ENCODE measurements around the gene TIGD3. TPM values are rescaled to one million over a fixed set of nuclear protein-coding genes. Genes with fewer than 3 reads are reported as not detected.

The TIGD3 gene
- total and polyA plus RNA-seq, 2 of the 13 experiments (the other 11 are each of a cell fraction or from before 2014, with no cell fraction given), result 0.49 to 4.9 TPM

DNA sequence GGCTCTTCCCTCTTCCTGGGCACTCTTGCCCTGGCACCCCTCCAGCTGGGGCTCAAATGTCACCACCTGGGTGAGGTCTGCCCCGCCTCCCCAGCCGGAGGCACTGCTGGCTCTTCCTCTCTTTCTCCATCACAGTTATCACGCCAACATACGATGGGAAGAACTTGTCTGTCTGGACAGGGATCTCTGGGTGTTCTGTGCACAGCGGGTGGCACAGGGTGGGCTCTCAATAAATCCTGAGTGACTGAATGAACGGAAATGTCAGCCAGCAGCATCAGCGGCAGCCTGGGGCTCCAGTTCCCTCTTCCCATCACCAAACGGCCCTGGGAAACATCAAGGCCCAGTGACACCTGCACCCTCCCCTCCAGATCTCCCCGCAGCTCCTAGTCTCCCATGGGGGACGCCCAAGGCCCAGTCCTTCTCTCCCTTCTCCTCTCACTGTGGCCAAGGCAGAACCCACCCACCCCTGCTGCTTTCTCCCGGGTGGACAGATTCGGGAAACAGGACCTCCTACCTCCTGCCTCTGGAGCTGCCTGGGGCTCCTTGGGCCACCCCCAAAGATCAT, 28.3 kb downstream of the TIGD3 start (continued):
- TF ChIP-seq ZBTB42 (CRISPR knock-in tag; IDR thresholded peaks at IDR 0.05) (no peak), ZNF292 (CRISPR knock-in tag; IDR thresholded peaks at IDR 0.05; ENCODE audit: borderline replicate concordance, low read depth) (0 out of 2 replicates have a peak, but pooled peaks have one; percentile 9), ZBTB20 (CRISPR knock-in tag; IDR thresholded peaks at IDR 0.05; ENCODE audit: borderline replicate concordance, low read depth) (0 out of 2 replicates have a peak, but pooled peaks have one; percentile 15), BRD4 (CRISPR knock-in tag; IDR thresholded peaks at IDR 0.05) (no peak; the same call in 1 of the 2 replicates), MEIS2 (CRISPR knock-in tag; IDR thresholded peaks at IDR 0.05) (peak; percentile 39; the same call in 1 of the 2 replicates), CEBPB (IDR thresholded peaks at IDR 0.05; ENCODE audit: borderline replicate concordance, low read depth, low read length) (no peak), RFXANK (CRISPR knock-in tag; IDR thresholded peaks at IDR 0.05) (no peak), RFXAP (CRISPR knock-in tag; IDR thresholded peaks at IDR 0.05; ENCODE audit: borderline replicate concordance) (0 out of 2 replicates have a peak, but pooled peaks have one; percentile 24), ZNF383 (CRISPR knock-in tag; IDR thresholded peaks at IDR 0.05; ENCODE audit: borderline replicate concordance) (no peak), MLLT10 (CRISPR knock-in tag; IDR thresholded peaks at IDR 0.05) (no peak), ZNF556 (CRISPR knock-in tag; IDR thresholded peaks at IDR 0.05; ENCODE audit: borderline replicate concordance) (no peak), ZNF598 (CRISPR knock-in tag; IDR thresholded peaks at IDR 0.05; ENCODE audit: borderline replicate concordance) (no peak), RFX1 (IDR thresholded peaks at IDR 0.05) (no peak), ZNF282 (IDR thresholded peaks at IDR 0.05; ENCODE audit: partially characterized antibody) (no peak), HNF4G (IDR thresholded peaks at IDR 0.05; ENCODE audit: borderline replicate concordance, low read depth, low read length) (no peak), HNF4G (CRISPR knock-in tag; IDR thresholded peaks at IDR 0.05; ENCODE audit: borderline replicate concordance, low read depth) (no peak), ZSCAN29 (CRISPR knock-in tag; conservative IDR thresholded peaks at IDR 0.05) (no peak), TARDBP (CRISPR knock-in tag; IDR thresholded peaks at IDR 0.05) (no peak), ZMYM2 (CRISPR knock-in tag; IDR thresholded peaks at IDR 0.05) (no peak), CENPT (CRISPR knock-in tag; IDR thresholded peaks at IDR 0.05; ENCODE audit: low read depth) (no peak)
- TF ChIP-seq, protein P1, sequence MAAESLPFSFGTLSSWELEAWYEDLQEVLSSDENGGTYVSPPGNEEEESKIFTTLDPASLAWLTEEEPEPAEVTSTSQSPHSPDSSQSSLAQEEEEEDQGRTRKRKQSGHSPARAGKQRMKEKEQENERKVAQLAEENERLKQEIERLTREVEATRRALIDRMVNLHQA (CRISPR knock-in tag; IDR thresholded peaks at IDR 0.05), result no peak
- TF ChIP-seq, protein P2, sequence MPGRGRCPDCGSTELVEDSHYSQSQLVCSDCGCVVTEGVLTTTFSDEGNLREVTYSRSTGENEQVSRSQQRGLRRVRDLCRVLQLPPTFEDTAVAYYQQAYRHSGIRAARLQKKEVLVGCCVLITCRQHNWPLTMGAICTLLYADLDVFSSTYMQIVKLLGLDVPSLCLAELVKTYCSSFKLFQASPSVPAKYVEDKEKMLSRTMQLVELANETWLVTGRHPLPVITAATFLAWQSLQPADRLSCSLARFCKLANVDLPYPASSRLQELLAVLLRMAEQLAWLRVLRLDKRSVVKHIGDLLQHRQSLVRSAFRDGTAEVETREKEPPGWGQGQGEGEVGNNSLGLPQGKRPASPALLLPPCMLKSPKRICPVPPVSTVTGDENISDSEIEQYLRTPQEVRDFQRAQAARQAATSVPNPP (CRISPR knock-in tag; IDR thresholded peaks at IDR 0.05), result no peak
- TF ChIP-seq, protein P3, sequence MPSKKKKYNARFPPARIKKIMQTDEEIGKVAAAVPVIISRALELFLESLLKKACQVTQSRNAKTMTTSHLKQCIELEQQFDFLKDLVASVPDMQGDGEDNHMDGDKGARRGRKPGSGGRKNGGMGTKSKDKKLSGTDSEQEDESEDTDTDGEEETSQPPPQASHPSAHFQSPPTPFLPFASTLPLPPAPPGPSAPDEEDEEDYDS (CRISPR knock-in tag; IDR thresholded peaks at IDR 0.05), result no peak
- TF ChIP-seq, protein P4, sequence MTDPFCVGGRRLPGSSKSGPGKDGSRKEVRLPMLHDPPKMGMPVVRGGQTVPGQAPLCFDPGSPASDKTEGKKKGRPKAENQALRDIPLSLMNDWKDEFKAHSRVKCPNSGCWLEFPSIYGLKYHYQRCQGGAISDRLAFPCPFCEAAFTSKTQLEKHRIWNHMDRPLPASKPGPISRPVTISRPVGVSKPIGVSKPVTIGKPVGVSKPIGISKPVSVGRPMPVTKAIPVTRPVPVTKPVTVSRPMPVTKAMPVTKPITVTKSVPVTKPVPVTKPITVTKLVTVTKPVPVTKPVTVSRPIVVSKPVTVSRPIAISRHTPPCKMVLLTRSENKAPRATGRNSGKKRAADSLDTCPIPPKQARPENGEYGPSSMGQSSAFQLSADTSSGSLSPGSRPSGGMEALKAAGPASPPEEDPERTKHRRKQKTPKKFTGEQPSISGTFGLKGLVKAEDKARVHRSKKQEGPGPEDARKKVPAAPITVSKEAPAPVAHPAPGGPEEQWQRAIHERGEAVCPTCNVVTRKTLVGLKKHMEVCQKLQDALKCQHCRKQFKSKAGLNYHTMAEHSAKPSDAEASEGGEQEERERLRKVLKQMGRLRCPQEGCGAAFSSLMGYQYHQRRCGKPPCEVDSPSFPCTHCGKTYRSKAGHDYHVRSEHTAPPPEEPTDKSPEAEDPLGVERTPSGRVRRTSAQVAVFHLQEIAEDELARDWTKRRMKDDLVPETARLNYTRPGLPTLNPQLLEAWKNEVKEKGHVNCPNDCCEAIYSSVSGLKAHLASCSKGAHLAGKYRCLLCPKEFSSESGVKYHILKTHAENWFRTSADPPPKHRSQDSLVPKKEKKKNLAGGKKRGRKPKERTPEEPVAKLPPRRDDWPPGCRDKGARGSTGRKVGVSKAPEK (CRISPR knock-in tag; IDR thresholded peaks at IDR 0.05; ENCODE audit: borderline replicate concordance), result 0 out of 2 replicates have a peak, but pooled peaks have one; percentile 32
- TF ChIP-seq, protein P5, sequence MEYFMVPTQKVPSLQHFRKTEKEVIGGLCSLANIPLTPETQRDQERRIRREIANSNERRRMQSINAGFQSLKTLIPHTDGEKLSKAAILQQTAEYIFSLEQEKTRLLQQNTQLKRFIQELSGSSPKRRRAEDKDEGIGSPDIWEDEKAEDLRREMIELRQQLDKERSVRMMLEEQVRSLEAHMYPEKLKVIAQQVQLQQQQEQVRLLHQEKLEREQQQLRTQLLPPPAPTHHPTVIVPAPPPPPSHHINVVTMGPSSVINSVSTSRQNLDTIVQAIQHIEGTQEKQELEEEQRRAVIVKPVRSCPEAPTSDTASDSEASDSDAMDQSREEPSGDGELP (IDR thresholded peaks at IDR 0.05; ENCODE audit: borderline replicate concordance, low read depth), result peak; percentile 55; the same call in 1 of the 2 replicates
- TF ChIP-seq, protein P6, sequence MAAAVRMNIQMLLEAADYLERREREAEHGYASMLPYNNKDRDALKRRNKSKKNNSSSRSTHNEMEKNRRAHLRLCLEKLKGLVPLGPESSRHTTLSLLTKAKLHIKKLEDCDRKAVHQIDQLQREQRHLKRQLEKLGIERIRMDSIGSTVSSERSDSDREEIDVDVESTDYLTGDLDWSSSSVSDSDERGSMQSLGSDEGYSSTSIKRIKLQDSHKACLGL (CRISPR knock-in tag; IDR thresholded peaks at IDR 0.05), result 0 out of 2 replicates have a peak, but pooled peaks have one; percentile 14
